ENCODE results near the gene TGIF2. TPM values are rescaled to one million over a fixed set of nuclear protein-coding genes. Genes with fewer than 3 reads are reported as not detected.
A peak's percentile ranks its signal among the peaks of the same experiment; 100 is the strongest.

Gene TGIF2
- total and polyA plus RNA-seq, 9 of the 15 experiments (the other 6 are each of a cell fraction or from before 2014, with no cell fraction given), result 6.8 to 27.8 (median 15.7) TPM

GRCh38 chr20:36574366-36575135 is 1.2 kb downstream of the TGIF2 start (continued):
- TF ChIP-seq SIN3A (IDR thresholded peaks at IDR 0.05; ENCODE audit: borderline replicate concordance in 2 of 2, control insufficient read depth in 1 of 2, low read depth in 2 of 2, low read length in 2 of 2) (peak in 1 of 2 experiments; percentile 4; a peak in 2 of 4 replicates), HNRNPLL (IDR thresholded peaks at IDR 0.05; ENCODE audit: low read depth, low read length, poor library complexity, severe bottlenecking) (peak; percentile 28), CAMTA2 (CRISPR knock-in tag; conservative IDR thresholded peaks at IDR 0.05) (no peak), WHSC1 (IDR thresholded peaks at IDR 0.05; ENCODE audit: low read length) (no peak), TRIM28 (IDR thresholded peaks at IDR 0.05) (no peak), GATAD2A (IDR thresholded peaks at IDR 0.05) (peak; percentile 67), ADNP (tag; IDR thresholded peaks at IDR 0.05) (no peak), PHF21A (IDR thresholded peaks at IDR 0.05; ENCODE audit: borderline replicate concordance, low read depth) (peak; percentile 76; the same call in 1 of the 2 replicates), RNF2 (IDR thresholded peaks at IDR 0.05) (peak; percentile 77), ZFX (CRISPR knock-in tag; IDR thresholded peaks at IDR 0.05) (peak; percentile 80), RHOXF2B (CRISPR knock-in tag; conservative IDR thresholded peaks at IDR 0.05) (no peak), NR2C1 (IDR thresholded peaks at IDR 0.05) (no peak), NR2C1 (tag; IDR thresholded peaks at IDR 0.05) (no peak), SRF (CRISPR knock-in tag; IDR thresholded peaks at IDR 0.05) (no peak), ZBTB11 (CRISPR knock-in tag; IDR thresholded peaks at IDR 0.05) (0 out of 6 replicates have a peak, but pooled peaks of 1 of the 3 experiments have one; percentile 8), KDM2B (CRISPR knock-in tag; IDR thresholded peaks at IDR 0.05) (peak; percentile 58; the same call in 1 of the 2 replicates), EP400 (IDR thresholded peaks at IDR 0.05) (peak; percentile 88), TBP (optimal IDR thresholded peaks at IDR 0.05; ENCODE audit: low read depth, low read length) (peak; percentile 38), PPARD (CRISPR knock-in tag; IDR thresholded peaks at IDR 0.05) (no peak), RBM17 (IDR thresholded peaks at IDR 0.05; ENCODE audit: borderline replicate concordance, low read depth, low read length) (no peak), ZNF785 (CRISPR knock-in tag; IDR thresholded peaks at IDR 0.05) (no peak), MXI1 (IDR thresholded peaks at IDR 0.05; ENCODE audit: low read depth, low read length) (0 out of 2 replicates have a peak, but pooled peaks have one; percentile 8), ZMIZ1 (IDR thresholded peaks at IDR 0.05; ENCODE audit: low read depth in 2 of 2, low read length in 2 of 2) (no peak)

Measured in K562 (cell line).